Testis (tissue), 2 donors: Measurements from ENCODE around the gene HTR4.

ENCODE experiments used
- CTCF ChIP-seq, 3 experiments: fragments of 450-650 bp in 2 of 3; fragments of 200-600 bp in 1 of 3; sonication (generic) in 1 of 3; IDR thresholded peaks; one replicate each; pipeline ENCODE4 v1.5.1; 2016 to 2019; ENCODE audit warnings: antibody characterized with exemption in 3 of 3, mild to moderate bottlenecking in 2 of 3, moderate library complexity in 1 of 3
- POLR2A ChIP-seq: fragments of 450-650 bp; IDR thresholded peaks from one replicate; pipeline ENCODE4 v1.6.1; 2017; ENCODE audit warnings: antibody characterized with exemption, mild to moderate bottlenecking, moderate library complexity

GRCh38 chr5:148625250-148625649 is 29.1 kb downstream of the HTR4 start:
- TF ChIP-seq CTCF (IDR thresholded peaks at IDR 0.05) (no peak), POLR2A (no peak)
